ENCODE data around the gene TDRD12. TPM values are rescaled to one million over a fixed set of nuclear protein-coding genes. Genes with fewer than 3 reads are reported as not detected.
A peak's percentile ranks its signal among the peaks of the same experiment; 100 is the strongest.

Gene TDRD12
- total and polyA plus RNA-seq, 2 of the 13 experiments (the other 11 are each of a cell fraction or from before 2014, with no cell fraction given): 0.03 to 0.40 TPM

DNA sequence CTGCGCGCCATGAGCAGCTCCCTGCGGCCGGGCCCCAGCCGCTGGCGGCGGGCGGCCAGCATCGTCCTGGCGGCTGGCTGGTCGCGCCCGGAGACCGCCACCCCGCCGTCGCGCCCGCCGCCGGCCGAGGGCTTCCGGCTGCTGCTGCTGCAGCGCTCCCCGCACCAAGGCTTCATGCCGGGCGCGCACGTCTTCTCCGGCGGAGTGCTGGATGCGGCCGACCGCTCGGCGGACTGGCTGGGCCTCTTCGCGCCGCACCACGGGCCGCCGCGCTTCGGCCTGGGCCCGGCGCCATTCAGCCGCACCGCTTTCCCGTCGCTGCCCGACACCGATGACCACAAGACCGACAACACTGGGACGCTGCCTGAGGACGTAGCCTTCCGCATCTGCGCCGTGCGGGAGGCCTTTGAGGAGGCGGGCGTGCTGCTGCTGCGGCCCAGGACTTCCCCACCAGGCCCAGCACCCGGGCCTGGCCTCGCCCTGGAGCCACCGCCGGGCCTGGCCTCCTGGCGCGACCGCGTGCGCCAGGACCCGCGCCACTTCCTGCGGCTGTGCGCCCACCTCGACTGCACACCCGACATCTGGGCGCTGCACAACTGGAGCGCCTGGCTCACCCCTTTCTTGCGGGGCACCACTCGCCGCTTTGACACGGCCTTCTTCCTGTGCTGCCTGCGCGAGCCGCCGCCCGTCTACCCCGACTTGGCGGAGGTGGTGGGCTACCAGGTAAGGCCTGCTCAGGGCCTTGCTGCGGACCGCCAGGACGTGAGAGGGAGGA, 27.4 kb upstream of the TDRD12 start (continued):
- TF ChIP-seq SPEN (CRISPR knock-in tag; IDR thresholded peaks at IDR 0.05; ENCODE audit: low read depth) (peak; percentile 65; the same call in 1 of the 2 replicates), ZNF430 (CRISPR knock-in tag; IDR thresholded peaks at IDR 0.05) (0 out of 2 replicates have a peak, but pooled peaks have one; percentile 32), DR1 (CRISPR knock-in tag; IDR thresholded peaks at IDR 0.05) (no peak), ZNF546 (CRISPR knock-in tag; conservative IDR thresholded peaks at IDR 0.05) (peak; percentile 90; the same call in 1 of the 2 replicates), ZNF737 (CRISPR knock-in tag; IDR thresholded peaks at IDR 0.05; ENCODE audit: borderline replicate concordance) (no peak), RBFOX2 (IDR thresholded peaks at IDR 0.05; ENCODE audit: low read depth, low read length) (peak; percentile 86), AGO2 (optimal IDR thresholded peaks at IDR 0.05; ENCODE audit: low read depth, low read length) (peak; percentile 59), ZNF549 (CRISPR knock-in tag; IDR thresholded peaks at IDR 0.05) (no peak), ZNF768 (CRISPR knock-in tag; IDR thresholded peaks at IDR 0.05) (peak; percentile 21; the same call in 1 of the 2 replicates), FOSL1 (CRISPR knock-in tag; IDR thresholded peaks at IDR 0.05; ENCODE audit: borderline replicate concordance) (no peak), FOXM1 (CRISPR knock-in tag; IDR thresholded peaks at IDR 0.05) (no peak), ZMYM4 (CRISPR knock-in tag; IDR thresholded peaks at IDR 0.05) (peak; percentile 2; the same call in 1 of the 2 replicates), ZHX1 (CRISPR knock-in tag; IDR thresholded peaks at IDR 0.05; ENCODE audit: low read depth) (0 out of 2 replicates have a peak, but pooled peaks have one; percentile 60), SRY (CRISPR knock-in tag; IDR thresholded peaks at IDR 0.05) (peak; percentile 60), NFKBIZ (CRISPR knock-in tag; IDR thresholded peaks at IDR 0.05) (no peak), SALL2 (CRISPR knock-in tag; IDR thresholded peaks at IDR 0.05) (0 out of 2 replicates have a peak, but pooled peaks have one; percentile 40), EHMT2 (IDR thresholded peaks at IDR 0.05; ENCODE audit: borderline replicate concordance, low read depth, low read length) (no peak), ATRX (CRISPR knock-in tag; IDR thresholded peaks at IDR 0.05; ENCODE audit: borderline replicate concordance) (no peak), RAD21 (CRISPR knock-in tag; IDR thresholded peaks at IDR 0.05) (peak; percentile 35; the same call in 1 of the 2 replicates), NPAS2 (CRISPR knock-in tag; IDR thresholded peaks at IDR 0.05; ENCODE audit: borderline replicate concordance) (no peak), RBM39 (IDR thresholded peaks at IDR 0.05; ENCODE audit: low read depth, low read length, poor library complexity, severe bottlenecking) (peak; percentile 79), ZBTB49 (CRISPR knock-in tag; IDR thresholded peaks at IDR 0.05; ENCODE audit: borderline replicate concordance) (no peak), SNAPC2 (CRISPR knock-in tag; IDR thresholded peaks at IDR 0.05) (peak; percentile 50; the same call in 1 of the 2 replicates), ZNF678 (CRISPR knock-in tag; IDR thresholded peaks at IDR 0.05) (0 out of 2 replicates have a peak, but pooled peaks have one; percentile 42)
- TF ChIP-seq, protein P1, sequence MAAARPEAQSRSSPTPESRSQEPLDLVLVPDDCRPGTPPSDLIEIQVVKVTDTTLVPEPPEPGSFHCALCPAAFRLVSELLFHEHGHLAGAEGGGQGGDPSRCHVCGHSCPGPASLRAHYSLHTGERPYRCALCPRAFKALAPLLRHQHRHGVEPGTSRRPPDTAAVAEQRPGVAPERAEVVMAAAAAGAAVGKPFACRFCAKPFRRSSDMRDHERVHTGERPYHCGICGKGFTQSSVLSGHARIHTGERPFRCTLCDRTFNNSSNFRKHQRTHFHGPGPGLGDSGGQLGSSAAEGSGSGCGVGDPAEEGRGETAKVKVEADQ (CRISPR knock-in tag; IDR thresholded peaks at IDR 0.05; ENCODE audit: borderline replicate concordance): peak; percentile 60; the same call in 1 of the 2 replicates

All from HepG2 (cell line).